GM12878 (cell line): Measurements from ENCODE around the gene EFTUD2. TPM values are rescaled to one million over a fixed set of nuclear protein-coding genes. Genes with fewer than 3 reads are reported as not detected.
A peak's percentile ranks its signal among the peaks of the same experiment; 100 is the strongest.

Experiments
- ATAC-seq: fragments of 200-7000 bp; cut with Tn5 transposase; 3 replicates; pipeline ENCODE4 v1.9.1; 2020; ENCODE audit warnings: mild to moderate bottlenecking, moderate library complexity
- BruUV-seq: library from RNA; stranded (reverse); fragments of 400-500 nt; replicated peaks from 2 replicates; lab custom pipeline; 2021; lab: Mats Ljungman, UMichigan
- CTCF ChIA-PET: fragments of 300-600 bp; sonication (Branson Sonifier 250); formaldehyde crosslinking; extraction: SDS; loops from one replicate; lab custom pipeline; 2021; ENCODE audit warnings: inconsistent platforms; lab: Yijun Ruan, JAX
- POLR2A ChIA-PET: fragments of 350-600 bp; formaldehyde crosslinking; extraction: SDS; loops from one replicate; lab custom pipeline; 2021; ENCODE audit warnings: inconsistent platforms; lab: Charles Lee
- RAD21 ChIA-PET: fragments of 300-600 bp; sonication (Branson Sonifier 250); formaldehyde crosslinking; loops from one replicate; lab custom pipeline; 2023; ENCODE audit warnings: antibody characterized with exemption; ENCODE audit not compliant: unreplicated experiment; lab: Charles Lee
- SMC1A ChIA-PET: fragments of 300-600 bp; sonication (Branson Sonifier 250); formaldehyde crosslinking; loops from one replicate; lab custom pipeline; 2023; ENCODE audit not compliant: unreplicated experiment, uncharacterized antibody; lab: Charles Lee
- DNase-seq: peaks from one replicate; pipeline ENCODE4 v3.0.0-alpha.2; 2011; ENCODE audit warnings: low read depth, low spot score
- FAIRE-seq: peaks from 3 replicates; lab custom pipeline; 2011; peaks lifted over from hg19 to GRCh38; lab: Jason Lieb, UNC
- H2AFZ ChIP-seq: 2 replicates; pipeline ENCODE4 v1.6.0; 2011; ENCODE audit warnings: low read depth, low read length, control low read depth; ENCODE audit not compliant: control insufficient read depth
- H3K27ac ChIP-seq: 2 replicates; pipeline ENCODE4 v1.5.1; 2011; ENCODE audit warnings: control low read depth; ENCODE audit not compliant: control insufficient read depth, insufficient read depth
- H3K27me3 ChIP-seq, 2 experiments: replicated peaks in 1 of 2; 2 replicates each; pipeline versions ENCODE4 v1.6.0 to v1.6.1; 2011; ENCODE audit warnings: low read length in 1 of 2; ENCODE audit not compliant: control insufficient read depth in 2 of 2, insufficient read depth in 2 of 2
- H3K36me3 ChIP-seq, 2 experiments: 2 replicates each; pipeline ENCODE4 v1.5.1; 2011; ENCODE audit warnings: low read length in 1 of 2; ENCODE audit not compliant: control insufficient read depth in 2 of 2, insufficient read depth in 2 of 2
- H3K4me1 ChIP-seq: 2 replicates; pipeline ENCODE4 v1.6.1; 2011; ENCODE audit warnings: mild to moderate bottlenecking, low read length, moderate library complexity, mixed read lengths; ENCODE audit not compliant: control insufficient read depth, insufficient read depth
- H3K4me2 ChIP-seq: 2 replicates; pipeline ENCODE4 v1.6.0; 2011; ENCODE audit warnings: control low read depth; ENCODE audit not compliant: control insufficient read depth, insufficient read depth
- H3K4me3 ChIP-seq: fragments of 200-600 bp; sonication (generic); 2 replicates; pipeline ENCODE4 v1.5.1; 2016
- H3K79me2 ChIP-seq: 2 replicates; pipeline ENCODE4 v1.6.0; 2011; ENCODE audit warnings: low read length; ENCODE audit not compliant: control insufficient read depth, insufficient read depth
- H3K9ac ChIP-seq: 2 replicates; pipeline ENCODE4 v1.8.0; 2011; ENCODE audit warnings: low read length, control low read depth, mixed read lengths; ENCODE audit not compliant: control insufficient read depth, insufficient read depth
- H3K9me3 ChIP-seq: replicated peaks from 3 replicates; pipeline ENCODE4 v1.5.1; 2011; ENCODE audit warnings: mild to moderate bottlenecking, low read length; ENCODE audit not compliant: control insufficient read depth, insufficient read depth
- H4K20me1 ChIP-seq: 2 replicates; pipeline ENCODE4 v1.6.0; 2011; ENCODE audit not compliant: control insufficient read depth, insufficient read depth
- STAT1 ChIP-seq: fragments of 450-650 bp; conservative IDR thresholded peaks from 2 replicates; pipeline ENCODE4 v1.6.1; 2014; ENCODE audit warnings: antibody characterized with exemption, mild to moderate bottlenecking
- SUPT20H ChIP-seq: IDR thresholded peaks from 2 replicates; pipeline ENCODE4 v1.6.1; 2011; ENCODE audit warnings: low read depth, mild to moderate bottlenecking, low read length, moderate library complexity, borderline replicate concordance; ENCODE audit not compliant: control insufficient read depth
- WGBS: methylation state at CpG from one replicate; pipeline ENCODE4 v1.1.6; 2016; ENCODE audit warnings: low lambda C conversion rate; ENCODE audit not compliant: insufficient replicate concordance, insufficient coverage; ENCODE audit errors: missing lambda C conversion rate; 5-methylcytosine and 5-hydroxymethylcytosine counted together
- in situ Hi-C: fragments of 300-500 bp; cut with MboI; formaldehyde crosslinking; loops from 9 replicates; pipeline ENCODE4 v1.14.3; 2018; ENCODE audit warnings: mixed read lengths
- intact Hi-C: fragments of 100-400 bp; cut with micrococcal nuclease; formaldehyde crosslinking; loops from one replicate; pipeline ENCODE4 v1.14.2; 2022; ENCODE audit not compliant: unreplicated experiment
- polyA plus RNA-seq, 11 experiments: library from polyadenylated mRNA; depleted of rRNA in 4 of 11; unstranded in 6 of 11; stranded (reverse) in 5 of 11; fragments of >200 nt; fragmentation: Nextera tagmentation in 4 of 11; fragmentation: Illumina TruSeq in 1 of 11; extraction: Ambion mirVana in 4 of 11; extraction: Trizol in 1 of 11; gene quantifications; 1 replicate in 1 of 11; 2 replicates in 10 of 11; pipeline versions ENCODE4 v1.2.1 to v1.2.3, GENCODE V29; 2011 to 2016; ENCODE audit warnings: inconsistent platforms in 2 of 11, missing spikeins in 2 of 11, low read depth in 1 of 11
- total RNA-seq, 4 experiments: library from RNA; depleted of rRNA in 3 of 4; stranded (reverse); fragments of >200 nt in 3 of 4; fragmentation: Illumina TruSeq in 1 of 4; extraction: Trizol in 1 of 4; gene quantifications; 2 replicates each; pipeline versions ENCODE4 v1.2.1 to v1.2.3, GENCODE V29; 2013 to 2021
- TF ChIP-seq, protein P1 (sequence below): fragments of 450-650 bp; IDR thresholded peaks from 2 replicates; pipeline ENCODE4 v1.6.1; 2017; ENCODE audit warnings: mild to moderate bottlenecking, moderate library complexity

The EFTUD2 gene
- total and polyA plus RNA-seq, 10 of the 15 experiments (the other 5 are each of a cell fraction or from before 2014, with no cell fraction given): 33.0 to 198 (median 126) TPM

DNA sequence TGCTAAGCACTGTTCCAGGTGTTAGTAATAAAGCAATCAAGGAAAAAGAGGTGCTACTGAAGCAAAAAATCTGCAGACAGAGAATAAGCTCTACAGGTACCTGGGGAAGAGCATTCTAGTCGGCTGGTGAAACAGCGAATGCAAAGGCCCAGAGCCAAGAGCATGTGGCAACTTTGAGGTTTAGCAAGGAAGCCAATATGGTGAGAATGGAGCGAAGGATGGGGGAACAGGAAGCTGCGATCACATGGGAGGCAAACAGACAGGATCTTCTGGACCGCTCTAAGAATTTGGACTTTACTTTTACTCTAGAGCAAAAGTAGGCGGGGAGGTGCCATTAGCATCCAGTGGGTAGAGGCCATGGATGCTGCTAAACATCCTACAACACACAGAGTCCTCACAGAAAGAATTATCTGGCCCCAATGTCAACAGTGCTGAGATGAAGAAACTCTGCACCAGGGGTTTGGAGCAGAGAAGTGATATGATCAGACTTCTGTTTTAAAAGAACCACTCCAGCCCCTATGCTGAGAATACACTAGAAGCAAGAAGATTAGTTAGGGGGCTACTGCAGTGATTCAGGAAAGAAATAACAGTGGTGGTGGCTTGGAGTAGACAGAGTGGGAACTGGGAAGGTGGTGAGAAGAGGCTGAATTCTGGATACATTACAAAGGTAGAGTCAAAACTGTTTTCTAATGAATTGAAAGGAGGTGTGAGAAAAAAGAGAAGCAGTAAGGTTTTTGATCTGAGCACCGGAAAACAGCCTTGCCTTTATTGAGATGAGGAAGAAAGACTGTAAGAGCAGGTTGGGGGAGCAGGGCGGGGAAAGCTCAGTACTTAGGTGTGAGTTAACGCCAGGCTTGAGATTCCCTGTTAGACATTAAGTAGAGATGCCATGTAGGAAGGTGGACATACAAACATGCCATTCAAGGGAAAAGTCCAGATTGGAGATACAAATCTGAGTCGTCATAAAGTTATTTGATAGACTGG lies 11.0 kb downstream of the EFTUD2 start:
- Histone ChIP-seq H4K20me1 (peaks cover 2% of the 10 kb centered on the region; the same call in 1 of the 2 replicates), H3K4me1 (peaks cover 8% of the 10 kb centered on the region; the same call in 1 of the 2 replicates), H3K79me2 (peaks cover 23% of the 10 kb centered on the region), H3K9me3 (no peaks in the 10 kb centered on the region), H3K27ac (no peak overlapping the region)
- in situ Hi-C loops (no loop called here), intact Hi-C loops (no loop called here)
- FAIRE-seq (no peak), DNase-seq (no peak)
- 82% methylated on average over 10 of the region's 10 CpGs for WGBS
- POLR2A ChIA-PET: no interaction called here
- SMC1A ChIA-PET: interaction anchor here (1.6 kb wide), 1 partner anchor 11 kb away, joined by 4 read pairs; the partner anchor contains the start of gene EFTUD2
- CTCF ChIA-PET: no interaction called here
- no TSS peak for BruUV-seq
- TF ChIP-seq, protein P1, sequence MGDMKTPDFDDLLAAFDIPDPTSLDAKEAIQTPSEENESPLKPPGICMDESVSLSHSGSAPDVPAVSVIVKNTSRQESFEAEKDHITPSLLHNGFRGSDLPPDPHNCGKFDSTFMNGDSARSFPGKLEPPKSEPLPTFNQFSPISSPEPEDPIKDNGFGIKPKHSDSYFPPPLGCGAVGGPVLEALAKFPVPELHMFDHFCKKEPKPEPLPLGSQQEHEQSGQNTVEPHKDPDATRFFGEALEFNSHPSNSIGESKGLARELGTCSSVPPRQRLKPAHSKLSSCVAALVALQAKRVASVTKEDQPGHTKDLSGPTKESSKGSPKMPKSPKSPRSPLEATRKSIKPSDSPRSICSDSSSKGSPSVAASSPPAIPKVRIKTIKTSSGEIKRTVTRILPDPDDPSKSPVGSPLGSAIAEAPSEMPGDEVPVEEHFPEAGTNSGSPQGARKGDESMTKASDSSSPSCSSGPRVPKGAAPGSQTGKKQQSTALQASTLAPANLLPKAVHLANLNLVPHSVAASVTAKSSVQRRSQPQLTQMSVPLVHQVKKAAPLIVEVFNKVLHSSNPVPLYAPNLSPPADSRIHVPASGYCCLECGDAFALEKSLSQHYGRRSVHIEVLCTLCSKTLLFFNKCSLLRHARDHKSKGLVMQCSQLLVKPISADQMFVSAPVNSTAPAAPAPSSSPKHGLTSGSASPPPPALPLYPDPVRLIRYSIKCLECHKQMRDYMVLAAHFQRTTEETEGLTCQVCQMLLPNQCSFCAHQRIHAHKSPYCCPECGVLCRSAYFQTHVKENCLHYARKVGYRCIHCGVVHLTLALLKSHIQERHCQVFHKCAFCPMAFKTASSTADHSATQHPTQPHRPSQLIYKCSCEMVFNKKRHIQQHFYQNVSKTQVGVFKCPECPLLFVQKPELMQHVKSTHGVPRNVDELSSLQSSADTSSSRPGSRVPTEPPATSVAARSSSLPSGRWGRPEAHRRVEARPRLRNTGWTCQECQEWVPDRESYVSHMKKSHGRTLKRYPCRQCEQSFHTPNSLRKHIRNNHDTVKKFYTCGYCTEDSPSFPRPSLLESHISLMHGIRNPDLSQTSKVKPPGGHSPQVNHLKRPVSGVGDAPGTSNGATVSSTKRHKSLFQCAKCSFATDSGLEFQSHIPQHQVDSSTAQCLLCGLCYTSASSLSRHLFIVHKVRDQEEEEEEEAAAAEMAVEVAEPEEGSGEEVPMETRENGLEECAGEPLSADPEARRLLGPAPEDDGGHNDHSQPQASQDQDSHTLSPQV: no peak
- TF ChIP-seq STAT1 (no peak), SUPT20H (no peak)
- TF ChIP-seq, all 136 proteins: peak for 0
- RAD21 ChIA-PET: no interaction called here
- Histone ChIP-seq H3K36me3 (peaks cover 11 to 33% of the 10 kb centered on the region in 2 experiments), H3K4me2 (0 out of 2 replicates have a peak overlapping the region, but pooled peaks have one; percentile 43), H3K4me3 (no peak overlapping the region), H3K9ac (no peak overlapping the region), H2AFZ (no peak overlapping the region), H3K27me3 (no peaks in the 10 kb centered on the region)
- no peak; the same call in 2 of the 3 replicates for ATAC-seq
